GM12801 (cell line): Measurements from ENCODE around the gene NLRP9.

Experiments
- CTCF ChIP-seq: IDR thresholded peaks from one replicate; pipeline ENCODE4 v1.5.1; 2011; ENCODE audit warnings: control low read depth; ENCODE audit not compliant: insufficient read length; ENCODE audit errors: extremely low read depth

Gene NLRP9

GRCh38 chr19:55750715-55751114 lies 12.5 kb upstream of the NLRP9 start:
- no peak for TF ChIP-seq CTCF

- no peak for TF ChIP-seq CTCF
Measured at GRCh38 chr19:55723491-55723890, 14.7 kb downstream of the NLRP9 start.

DNA sequence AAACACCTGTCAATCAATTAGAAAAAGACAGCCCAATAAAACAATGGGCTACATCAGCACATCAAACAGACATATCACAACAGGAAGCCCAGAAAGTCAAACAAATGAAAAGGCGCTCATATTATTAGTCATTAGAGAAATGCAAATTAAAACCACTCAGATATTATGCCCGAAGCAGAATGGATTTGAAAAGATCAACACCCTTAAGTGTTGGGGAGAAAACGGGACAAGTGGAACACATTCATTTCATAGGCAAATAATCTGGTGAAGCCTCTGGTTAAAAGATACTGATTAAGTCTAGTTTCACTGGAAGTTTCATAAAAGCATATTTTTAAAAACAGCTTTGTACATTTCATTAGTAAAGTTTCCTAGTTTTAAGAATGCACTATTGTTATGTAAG lies 17.4 kb downstream of the NLRP9 start:
- no peak for TF ChIP-seq CTCF

- no peak for TF ChIP-seq CTCF
Measured at GRCh38 chr19:55720214-55720746, 17.9 kb downstream of the NLRP9 start.

DNA sequence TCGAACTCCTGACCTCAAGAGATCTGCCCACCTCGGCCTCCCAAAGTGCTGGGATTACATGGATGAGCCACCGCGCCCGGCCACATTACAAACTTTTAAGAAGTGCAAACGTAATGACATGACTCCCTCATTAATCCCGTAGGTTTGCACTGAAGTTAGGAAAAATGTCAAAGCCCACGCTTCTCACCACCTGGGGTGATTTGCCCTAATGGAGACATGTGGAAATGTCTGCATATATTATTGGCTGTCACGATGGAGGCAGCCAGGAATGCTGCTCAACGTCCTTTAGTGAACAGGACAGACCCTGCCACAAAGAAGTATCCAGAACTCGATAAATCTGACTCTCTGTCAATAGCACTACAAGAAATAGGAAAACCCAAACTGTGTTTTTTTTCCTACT lies 21.0 kb downstream of the NLRP9 start:
- TF ChIP-seq CTCF, result no peak

GRCh38 chr19:55716531-55716930 lies 21.7 kb downstream of the NLRP9 start:
- no peak for TF ChIP-seq CTCF

- TF ChIP-seq CTCF, result no peak
Measured at GRCh38 chr19:55712804-55713631, 25.2 kb downstream of the NLRP9 start.
